GM18861 (cell line): ENCODE data around the gene COL6A6.
"Not testable (repeated sequence)": the region's sequence is repeated elsewhere in the genome, so short reads cannot be mapped to it uniquely, and the experiment has no call there.

Source experiments
- ATAC-seq: cut with Tn5 transposase; IDR thresholded peaks from one replicate; pipeline ENCODE4 v1.9.1; 2021; ENCODE audit not compliant: unreplicated experiment

The COL6A6 gene

DNA sequence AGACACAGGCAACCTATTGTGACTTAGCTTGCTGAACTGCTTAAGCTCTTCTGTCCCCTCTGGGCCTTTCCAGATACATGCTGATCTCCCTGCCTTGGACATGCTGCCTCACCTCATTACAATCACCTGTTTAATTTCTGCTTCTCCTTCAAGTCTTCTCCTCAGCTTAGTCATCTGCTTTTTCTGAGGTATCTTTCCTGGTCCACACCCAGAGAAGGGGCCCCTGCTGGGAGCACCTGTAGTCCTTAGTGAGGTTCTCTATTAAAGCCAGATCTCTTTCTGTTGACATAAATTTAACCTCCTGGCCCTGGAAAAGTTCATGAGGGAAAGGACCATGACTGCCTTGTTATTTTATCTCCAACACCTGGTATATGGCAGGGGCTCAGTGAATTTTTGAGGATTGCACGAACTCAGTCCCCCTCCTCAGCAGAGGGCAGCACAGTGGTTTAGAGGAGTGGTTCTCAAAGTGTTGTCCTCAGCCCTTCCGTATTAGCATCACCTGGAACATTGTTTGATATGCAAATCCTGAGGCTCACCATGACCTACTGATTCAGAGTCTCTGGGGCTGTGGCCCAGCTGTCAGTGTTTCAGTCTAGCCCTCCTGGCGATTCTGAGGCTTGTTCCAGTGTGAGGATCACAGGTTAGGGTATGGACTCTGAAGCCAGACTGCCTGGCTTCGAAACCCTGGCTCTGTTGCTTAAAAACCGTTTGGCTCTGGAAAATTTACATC, 12.7 kb downstream of the COL6A6 start:
- no peak for ATAC-seq

DNA sequence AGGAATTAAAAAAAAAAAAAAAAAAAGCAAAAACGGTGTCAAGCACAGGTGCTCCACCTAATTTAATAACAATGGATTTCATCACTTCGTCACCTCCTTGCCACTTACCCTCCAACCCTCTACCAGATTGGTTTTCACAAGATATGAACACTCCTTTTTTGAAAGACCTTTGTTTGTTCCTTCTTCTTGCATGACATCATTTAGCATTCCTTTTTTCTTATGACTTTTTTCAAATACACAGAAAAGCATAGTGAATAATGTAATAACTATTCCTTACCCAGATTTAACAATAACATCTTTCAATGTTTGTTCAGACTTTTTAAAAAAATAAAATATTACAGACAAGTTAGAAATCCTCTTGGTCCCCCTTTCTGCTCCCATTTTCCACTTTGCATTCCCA, 16.3 kb downstream of the COL6A6 start:
- no peak for ATAC-seq

DNA sequence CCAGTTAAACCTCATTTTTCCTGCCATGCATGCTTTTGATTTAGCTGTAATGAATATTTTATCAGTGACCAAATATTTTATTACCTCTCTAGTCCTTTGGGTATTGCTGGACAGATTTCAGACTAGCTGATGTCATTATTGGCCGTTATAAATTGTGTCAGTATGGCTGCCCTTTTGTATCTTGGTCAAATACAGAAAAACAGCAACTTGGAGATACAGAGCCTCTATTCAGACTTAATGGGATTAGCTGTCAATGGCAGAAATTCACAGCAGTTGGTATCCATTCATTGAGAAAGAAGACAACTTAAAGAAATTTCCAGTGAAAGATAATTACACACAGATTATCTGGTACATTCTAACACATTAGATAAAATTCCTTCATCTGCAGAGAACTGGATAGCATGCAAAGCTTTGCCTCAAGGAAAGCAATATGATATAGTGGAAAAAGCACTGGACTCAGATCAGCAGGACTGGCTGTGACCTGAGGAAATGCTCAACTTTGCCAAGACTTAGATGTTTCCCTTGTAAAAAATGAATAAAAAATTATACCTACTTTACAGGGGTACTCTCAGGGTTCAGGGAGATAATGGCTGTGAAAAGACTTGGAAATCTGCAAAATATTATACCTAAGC, 20.8 kb downstream of the COL6A6 start:
- ATAC-seq, result no peak

DNA sequence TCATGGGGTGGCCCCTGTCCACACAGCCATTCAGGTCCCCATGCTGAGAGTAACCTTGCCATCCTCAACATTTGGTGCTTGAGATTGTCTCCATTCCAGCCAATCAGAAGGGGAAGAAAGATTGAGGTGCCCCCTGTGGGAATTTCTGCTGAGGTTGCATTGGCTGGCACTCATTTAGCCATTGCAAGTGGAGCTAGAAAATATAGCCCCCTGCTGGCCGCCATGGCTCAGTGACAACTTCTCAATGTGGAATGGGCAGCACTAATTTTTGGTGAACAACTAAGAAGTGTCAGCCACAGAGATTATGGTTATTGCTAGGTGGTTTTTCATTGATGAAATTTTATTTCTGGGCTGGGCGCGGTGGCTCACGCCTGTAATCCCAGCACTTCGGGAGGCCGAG, 22.0 kb downstream of the COL6A6 start:
- peak; percentile 70 for ATAC-seq

DNA sequence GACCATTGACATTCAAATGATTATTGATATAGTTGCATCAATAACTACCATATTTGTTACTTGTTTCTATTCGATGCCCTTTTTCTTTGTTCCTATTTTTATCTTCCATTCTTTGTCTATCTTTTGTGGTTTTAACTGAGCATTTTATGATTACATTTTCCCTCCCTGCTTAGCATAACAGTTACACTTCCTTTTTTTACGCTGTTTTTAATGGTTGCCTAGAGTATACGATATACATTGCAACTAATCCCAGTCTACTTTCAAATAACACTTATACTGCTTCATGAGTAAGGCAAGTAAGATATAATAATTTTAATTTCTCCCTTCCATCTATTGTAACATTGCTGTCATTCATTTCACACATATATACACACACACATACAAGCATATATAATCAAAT, 26.3 kb downstream of the COL6A6 start:
- no peak for ATAC-seq

DNA sequence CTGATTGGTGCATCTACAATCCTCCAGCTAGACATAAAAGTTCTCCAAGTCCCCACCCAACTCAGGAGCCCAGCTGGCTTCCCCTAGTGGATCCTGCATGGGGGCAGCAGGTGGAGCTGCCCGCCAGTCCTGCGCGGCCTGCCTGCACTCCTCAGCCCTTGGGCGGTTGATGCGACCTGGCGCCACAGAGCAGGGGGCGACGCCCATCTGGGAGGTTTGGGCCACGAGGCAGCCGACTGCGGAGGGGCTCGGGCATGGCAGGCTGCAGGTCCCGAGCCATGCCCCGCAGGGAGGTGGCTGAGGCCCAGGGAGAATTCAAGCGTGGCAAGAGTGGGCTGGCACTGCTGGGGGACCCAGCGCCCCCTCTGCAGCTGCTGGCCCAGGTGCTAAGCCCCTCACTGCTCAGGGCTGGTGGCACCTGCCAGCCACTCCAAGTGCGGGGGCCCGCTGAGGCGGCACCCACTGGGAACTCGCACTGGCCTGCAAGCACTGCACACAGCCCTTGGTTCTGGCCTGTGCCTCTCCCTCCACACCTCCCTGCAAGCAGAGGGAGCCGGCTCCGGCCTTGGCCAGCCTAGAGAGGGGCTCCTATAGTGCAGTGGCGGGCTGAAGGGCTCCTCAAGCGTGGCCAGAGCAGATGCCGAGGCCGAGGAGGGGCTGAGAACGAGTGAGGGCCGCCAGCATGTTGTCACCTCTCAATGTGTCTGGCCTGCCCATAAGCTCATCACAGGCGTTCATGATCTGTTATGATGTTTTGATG, 30.1 kb downstream of the COL6A6 start:
- no peak for ATAC-seq

DNA sequence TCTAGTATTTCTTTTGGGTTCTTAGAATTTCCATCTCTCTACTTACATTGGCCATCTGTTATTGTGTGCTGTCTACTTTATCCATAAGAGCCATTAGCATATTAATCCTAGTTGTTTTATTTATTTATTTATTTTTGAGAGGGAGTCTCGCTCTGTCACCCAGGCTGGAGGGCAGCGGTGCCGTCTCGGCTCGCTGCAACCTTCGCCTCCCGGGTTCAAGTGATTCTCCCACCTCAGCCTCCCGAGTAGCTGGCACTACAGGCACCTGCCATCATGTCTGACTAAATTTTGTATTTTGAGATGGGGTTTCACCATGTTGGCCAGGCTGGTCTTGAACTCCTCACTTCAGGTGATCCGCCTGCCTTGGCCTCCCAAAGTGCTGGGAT, 30.7 kb downstream of the COL6A6 start:
- ATAC-seq, result not testable (repeated sequence)

DNA sequence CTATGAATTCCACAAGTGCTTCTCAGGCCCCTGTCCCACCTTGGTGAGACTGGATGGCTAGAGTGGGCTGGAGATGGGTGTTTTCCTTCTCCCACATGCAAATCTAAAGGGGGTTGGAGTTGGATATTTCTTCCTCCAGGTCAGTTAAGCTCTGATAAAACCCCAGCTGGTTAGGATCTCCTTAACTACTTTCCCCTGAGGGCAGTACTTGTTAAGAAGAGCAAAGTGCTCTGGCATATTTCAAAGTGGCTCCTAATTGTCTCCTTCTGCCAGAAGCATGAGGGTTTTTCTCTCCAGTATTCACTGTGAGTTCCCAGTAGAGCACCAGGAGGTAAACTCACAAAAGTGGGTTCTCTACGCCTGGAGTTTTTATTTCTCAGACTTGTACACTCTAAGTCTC, 31.4 kb downstream of the COL6A6 start:
- ATAC-seq, result no peak

DNA sequence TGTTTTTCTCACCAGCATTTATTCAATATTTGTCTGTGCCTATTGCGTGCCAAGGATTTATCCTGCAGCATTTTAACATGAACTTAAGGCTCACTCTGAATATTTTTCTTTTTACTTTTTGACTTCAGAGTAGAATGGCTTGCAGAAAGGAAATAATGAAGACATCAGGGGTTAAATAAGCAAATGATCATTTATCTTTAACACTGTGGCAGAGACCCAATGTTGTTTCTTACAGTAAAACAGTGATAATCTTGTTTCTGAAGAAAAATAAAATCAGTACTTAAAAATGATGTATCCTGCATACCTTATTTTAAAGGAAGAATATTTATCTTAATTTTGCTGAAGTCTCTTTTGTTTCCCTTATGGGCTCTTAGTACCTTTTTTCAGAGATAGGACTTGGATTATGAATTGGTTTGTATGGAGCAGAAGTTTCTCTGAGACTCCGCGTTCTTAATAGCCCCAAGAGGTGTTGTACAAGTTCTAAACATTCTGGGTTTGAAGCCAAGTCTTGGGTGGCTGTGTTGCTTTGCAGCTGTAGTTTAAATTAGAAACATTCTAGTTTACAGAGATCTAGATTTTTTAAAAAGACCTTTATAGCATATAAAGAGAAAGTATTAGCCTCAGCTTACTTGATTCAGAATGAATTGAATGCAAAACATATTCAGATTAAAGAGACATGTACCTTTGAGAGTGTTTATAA, 40.5 kb downstream of the COL6A6 start:
- no peak for ATAC-seq

DNA sequence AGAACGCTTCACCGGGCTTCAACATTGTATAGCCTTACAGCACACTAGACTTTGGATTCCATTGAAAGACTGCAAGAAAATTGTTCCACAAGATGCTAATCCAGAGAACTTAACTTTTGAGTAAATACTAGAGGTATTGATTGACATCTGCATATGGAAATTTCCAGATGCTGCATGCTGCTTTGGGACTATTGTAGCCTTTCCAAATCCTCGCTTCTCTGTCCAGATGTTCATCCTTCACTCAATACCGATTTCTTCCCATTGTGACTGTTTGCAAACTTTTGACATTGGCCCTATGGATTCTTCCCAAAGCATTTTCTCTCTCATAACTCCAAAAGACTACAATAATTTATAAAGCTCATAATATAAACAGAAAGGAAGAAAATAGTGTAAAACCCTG, 41.4 kb downstream of the COL6A6 start:
- no peak for ATAC-seq

DNA sequence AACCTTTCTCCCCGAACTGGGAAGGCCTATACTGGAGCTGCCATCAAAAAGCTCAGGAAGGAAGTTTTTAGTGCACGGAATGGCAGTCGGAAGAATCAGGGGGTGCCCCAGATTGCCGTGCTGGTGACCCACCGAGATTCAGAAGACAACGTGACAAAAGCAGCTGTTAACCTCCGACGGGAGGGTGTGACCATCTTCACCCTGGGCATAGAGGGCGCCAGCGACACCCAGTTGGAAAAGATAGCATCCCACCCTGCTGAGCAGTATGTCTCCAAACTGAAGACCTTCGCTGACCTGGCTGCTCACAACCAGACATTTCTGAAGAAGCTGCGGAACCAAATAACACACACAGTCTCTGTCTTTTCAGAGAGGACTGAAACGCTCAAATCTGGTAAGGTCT, 48.2 kb downstream of the COL6A6 start:
- ATAC-seq, result no peak
